Calu3 (cell line): ENCODE measurements around the gene TMEM101. TPM values are rescaled to one million over a fixed set of nuclear protein-coding genes. Genes with fewer than 3 reads are reported as not detected.

Experiments
- BruUV-seq: library from RNA; stranded (reverse); fragments of 400-500 nt; replicated peaks from 2 replicates; lab custom pipeline; 2021; lab: Mats Ljungman, UMichigan
- CTCF ChIA-PET: fragments of 300-600 bp; sonication (Branson Sonifier 250); formaldehyde crosslinking; loops from one replicate; lab custom pipeline; 2022; ENCODE audit warnings: antibody characterized with exemption; lab: Charles Lee
- DNase-seq: peaks from one replicate; pipeline ENCODE4 v3.0.0; 2022
- H3K27ac Mint-ChIP-seq: one replicate; pipeline ENCODE4 v1.8.0; 2022; ENCODE audit warnings: mixed read lengths; ENCODE audit not compliant: unreplicated experiment
- H3K27me3 Mint-ChIP-seq: one replicate; pipeline ENCODE4 v1.8.0; 2022; ENCODE audit warnings: mixed read lengths; ENCODE audit not compliant: unreplicated experiment
- H3K36me3 Mint-ChIP-seq: one replicate; pipeline ENCODE4 v1.8.0; 2022; ENCODE audit warnings: mild to moderate bottlenecking, moderate library complexity, mixed read lengths; ENCODE audit not compliant: insufficient read depth, unreplicated experiment
- H3K4me1 Mint-ChIP-seq: one replicate; pipeline ENCODE4 v1.8.0; 2022; ENCODE audit warnings: mild to moderate bottlenecking, low read depth, mixed read lengths; ENCODE audit not compliant: unreplicated experiment
- H3K4me3 Mint-ChIP-seq: one replicate; pipeline ENCODE4 v1.8.0; 2022; ENCODE audit warnings: mild to moderate bottlenecking, low read depth, moderate library complexity, mixed read lengths; ENCODE audit not compliant: unreplicated experiment
- H3K9me3 Mint-ChIP-seq: one replicate; pipeline ENCODE4 v1.8.0; 2022; ENCODE audit warnings: low read depth, mixed read lengths; ENCODE audit not compliant: unreplicated experiment
- intact Hi-C: fragments of 100-400 bp; cut with micrococcal nuclease; formaldehyde crosslinking; loops from one replicate; pipeline ENCODE4 v1.10.0; 2022; ENCODE audit not compliant: unreplicated experiment
- total RNA-seq: library from RNA; stranded (reverse); gene quantifications from 2 replicates; pipeline ENCODE4 v1.2.3, GENCODE V29; 2022
- TF ChIP-seq, protein P1 (sequence below): fragments of 200-600 bp; IDR thresholded peaks from one replicate; pipeline ENCODE4 v1.8.0; 2022; ENCODE audit warnings: antibody characterized with exemption; ENCODE audit not compliant: unreplicated experiment

Gene TMEM101
- total RNA-seq, 1 experiment from 2014 or later: 43.8 TPM

DNA sequence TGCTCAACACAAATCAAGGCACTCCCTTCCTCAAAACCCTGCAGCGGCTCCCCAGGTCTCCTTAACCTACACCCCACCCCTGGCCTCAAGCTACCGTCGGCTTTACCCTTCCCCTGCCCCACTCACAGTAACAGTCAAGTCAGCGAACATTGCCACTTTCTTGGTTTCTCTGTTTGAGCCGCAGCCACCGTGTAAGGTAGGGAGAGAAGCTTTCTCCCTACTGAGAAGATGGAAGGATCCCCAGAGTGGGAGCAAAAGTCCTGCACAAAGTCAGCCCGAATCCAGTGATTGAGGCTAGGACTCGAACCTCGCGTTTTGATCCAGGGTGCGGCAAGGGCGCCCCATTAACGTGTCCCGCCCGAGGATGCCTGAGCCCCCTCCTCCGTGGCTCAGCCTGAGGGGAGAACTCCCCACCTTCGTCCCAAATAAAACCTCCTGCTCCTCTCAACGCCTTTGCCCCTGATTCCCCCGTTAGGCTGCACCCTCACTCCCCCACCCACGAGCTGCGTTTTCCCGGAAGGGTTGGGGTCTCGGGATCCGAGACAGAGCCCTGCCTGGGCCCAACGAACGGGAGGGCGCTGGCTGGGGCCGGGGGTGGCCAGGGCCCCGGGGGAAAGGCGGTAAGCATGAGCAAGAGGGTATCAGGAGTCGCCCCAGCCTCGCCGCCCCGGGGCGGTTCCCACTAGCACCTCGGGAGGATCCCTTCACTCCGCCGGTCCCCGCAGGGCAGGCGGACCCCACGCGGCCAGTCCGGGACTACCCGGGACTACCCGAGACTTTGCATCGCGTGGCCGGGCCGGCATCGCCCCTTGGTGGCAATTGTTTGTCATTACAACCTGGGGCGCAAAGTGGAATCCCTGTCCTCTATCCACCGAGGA, 20.3 kb downstream of the TMEM101 start:
- H3K36me3 Mint-ChIP-seq: no peaks in the 10 kb centered on the region
- TF ChIP-seq, protein P1, sequence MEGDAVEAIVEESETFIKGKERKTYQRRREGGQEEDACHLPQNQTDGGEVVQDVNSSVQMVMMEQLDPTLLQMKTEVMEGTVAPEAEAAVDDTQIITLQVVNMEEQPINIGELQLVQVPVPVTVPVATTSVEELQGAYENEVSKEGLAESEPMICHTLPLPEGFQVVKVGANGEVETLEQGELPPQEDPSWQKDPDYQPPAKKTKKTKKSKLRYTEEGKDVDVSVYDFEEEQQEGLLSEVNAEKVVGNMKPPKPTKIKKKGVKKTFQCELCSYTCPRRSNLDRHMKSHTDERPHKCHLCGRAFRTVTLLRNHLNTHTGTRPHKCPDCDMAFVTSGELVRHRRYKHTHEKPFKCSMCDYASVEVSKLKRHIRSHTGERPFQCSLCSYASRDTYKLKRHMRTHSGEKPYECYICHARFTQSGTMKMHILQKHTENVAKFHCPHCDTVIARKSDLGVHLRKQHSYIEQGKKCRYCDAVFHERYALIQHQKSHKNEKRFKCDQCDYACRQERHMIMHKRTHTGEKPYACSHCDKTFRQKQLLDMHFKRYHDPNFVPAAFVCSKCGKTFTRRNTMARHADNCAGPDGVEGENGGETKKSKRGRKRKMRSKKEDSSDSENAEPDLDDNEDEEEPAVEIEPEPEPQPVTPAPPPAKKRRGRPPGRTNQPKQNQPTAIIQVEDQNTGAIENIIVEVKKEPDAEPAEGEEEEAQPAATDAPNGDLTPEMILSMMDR: peak; percentile 98
- BruUV-seq: no TSS peak
- no peaks in the 10 kb centered on the region for H3K9me3 Mint-ChIP-seq
- peak; percentile 81 for DNase-seq
- CTCF ChIA-PET: interaction anchor here (1.1 to 2.0 kb wide), 2 partner anchors 15 to 51 kb away, joined by 4 to 12 read pairs; no protein-coding TSS in a partner anchor
- H3K4me1 Mint-ChIP-seq: no peaks in the 10 kb centered on the region
- peaks cover 18% of the 10 kb centered on the region for H3K27me3 Mint-ChIP-seq
- no peak overlapping the region for H3K27ac Mint-ChIP-seq
- intact Hi-C loops: loop anchor here (1.0 to 10.0 kb wide), 2 partner anchors 50 to 120 kb away; no protein-coding TSS in a partner anchor
- H3K4me3 Mint-ChIP-seq: peak overlapping the region; percentile 24

GRCh38 chr17:43992641-43993040, 22.1 kb downstream of the TMEM101 start:
- no peaks in the 10 kb centered on the region for H3K36me3 Mint-ChIP-seq
- H3K27ac Mint-ChIP-seq: no peak overlapping the region
- no peaks in the 10 kb centered on the region for H3K4me1 Mint-ChIP-seq
- peaks cover 37% of the 10 kb centered on the region for H3K27me3 Mint-ChIP-seq
- BruUV-seq: no TSS peak
- TF ChIP-seq, protein P1: no peak
- intact Hi-C loops: loop anchor here (10.0 kb wide), 1 partner anchor 118 kb away; no protein-coding TSS in a partner anchor
- no peaks in the 10 kb centered on the region for H3K9me3 Mint-ChIP-seq
- CTCF ChIA-PET: interaction anchor here (0.7 to 1.6 kb wide), 2 partner anchors 25 to 464 kb away, joined by 3 to 6 read pairs; no protein-coding TSS in a partner anchor
- DNase-seq: no peak
- no peak overlapping the region for H3K4me3 Mint-ChIP-seq

DNA sequence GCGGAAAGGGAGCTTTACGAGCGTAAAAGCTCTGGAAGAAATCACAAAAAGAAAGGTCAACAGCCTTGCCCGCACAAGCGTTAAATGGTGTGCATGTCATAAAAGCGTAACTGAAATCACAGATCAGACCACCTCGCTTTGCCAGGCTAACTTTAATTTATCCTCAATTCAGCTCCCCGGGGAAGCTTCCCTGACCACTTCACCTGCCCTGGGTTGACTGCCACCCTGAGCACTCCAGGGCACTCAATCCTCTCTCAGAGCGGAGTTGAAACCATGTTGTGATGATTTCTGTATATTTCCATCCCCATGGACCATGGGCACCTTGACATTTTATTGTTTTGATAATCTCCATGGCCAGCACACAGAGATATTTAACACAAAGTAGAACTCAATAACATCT, 26.5 kb downstream of the TMEM101 start:
- Mint-ChIP-seq H3K27me3 (peaks cover 80% of the 10 kb centered on the region), H3K9me3 (no peaks in the 10 kb centered on the region), H3K4me3 (no peak overlapping the region), H3K27ac (no peak overlapping the region), H3K36me3 (no peaks in the 10 kb centered on the region), H3K4me1 (no peaks in the 10 kb centered on the region)
- CTCF ChIA-PET: interaction anchor here (0.8 kb wide), 1 partner anchor 16 kb away, joined by 3 read pairs; no protein-coding TSS in a partner anchor
- BruUV-seq: no TSS peak
- intact Hi-C loops: no loop called here
- DNase-seq: no peak
- TF ChIP-seq, protein P1: no peak

- peaks cover 89% of the 10 kb centered on the region for H3K27me3 Mint-ChIP-seq
- no peak overlapping the region for H3K27ac Mint-ChIP-seq
- BruUV-seq: no TSS peak
- no peaks in the 10 kb centered on the region for H3K9me3 Mint-ChIP-seq
- H3K36me3 Mint-ChIP-seq: no peaks in the 10 kb centered on the region
- intact Hi-C loops: no loop called here
- CTCF ChIA-PET: interaction anchor here (0.8 to 0.9 kb wide), 2 partner anchors 15 to 44 kb away, joined by 3 read pairs; no protein-coding TSS in a partner anchor
- DNase-seq: no peak
- H3K4me3 Mint-ChIP-seq: no peak overlapping the region
- TF ChIP-seq, protein P1: no peak
- no peaks in the 10 kb centered on the region for H3K4me1 Mint-ChIP-seq
These were observed 27.4 kb downstream of the TMEM101 start for GRCh38 chr17:43987131-43988021.
